HG03565 (cell line): ENCODE data around the gene NWD2.
"Not testable (repeated sequence)": the region's sequence is repeated elsewhere in the genome, so short reads cannot be mapped to it uniquely, and the experiment has no call there.

Experiments used
- ATAC-seq: cut with Tn5 transposase; IDR thresholded peaks from one replicate; pipeline ENCODE4 v1.9.1; 2021; ENCODE audit warnings: mild to moderate bottlenecking, moderate library complexity; ENCODE audit not compliant: unreplicated experiment

The NWD2 gene

GRCh38 chr4:37244583-37245390, at the start of gene NWD2:
NWD2 (plus strand) TSS chr4:37244743; CDS start chr4:37245068, 325 bp downstream.
- no peak for ATAC-seq

DNA sequence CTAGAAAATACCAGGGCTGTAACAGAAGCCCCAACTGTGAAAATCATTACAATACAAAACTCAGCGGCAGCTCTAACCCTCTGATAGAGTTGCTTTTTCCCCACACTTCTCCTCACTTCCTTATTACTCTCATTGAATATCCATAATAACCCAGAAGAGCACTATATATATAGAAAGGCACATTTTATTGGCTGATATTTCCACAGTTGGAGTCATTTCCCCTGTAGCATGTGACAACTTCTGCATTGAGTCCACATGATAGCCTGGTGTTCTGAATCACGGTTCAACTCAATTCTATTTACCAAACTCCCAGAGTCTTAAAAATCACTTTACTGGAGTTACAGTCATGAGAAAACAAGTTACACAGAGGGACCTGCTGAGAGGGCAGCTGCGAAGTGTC, 46.6 kb upstream of the NWD2 start:
- no peak for ATAC-seq

DNA sequence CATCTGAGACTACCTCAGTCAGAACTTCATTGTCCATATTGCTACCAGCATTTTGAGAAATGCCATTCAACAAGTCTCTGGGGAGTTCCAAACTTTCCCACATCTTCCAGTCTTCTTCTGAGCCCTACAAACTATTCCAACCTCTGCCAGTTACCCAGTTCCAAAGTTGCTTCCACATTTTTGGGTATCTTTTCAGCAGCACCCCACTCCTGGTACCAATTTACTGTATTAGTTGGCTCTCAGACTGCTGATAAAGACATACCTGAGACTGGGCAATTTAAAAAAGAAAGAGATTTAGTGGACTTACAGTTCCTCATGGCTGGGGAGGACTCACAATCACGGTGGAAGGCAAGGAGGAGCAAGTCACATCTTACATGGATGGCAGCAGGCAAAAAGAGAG, 39.8 kb upstream of the NWD2 start:
- not testable (repeated sequence) for ATAC-seq

DNA sequence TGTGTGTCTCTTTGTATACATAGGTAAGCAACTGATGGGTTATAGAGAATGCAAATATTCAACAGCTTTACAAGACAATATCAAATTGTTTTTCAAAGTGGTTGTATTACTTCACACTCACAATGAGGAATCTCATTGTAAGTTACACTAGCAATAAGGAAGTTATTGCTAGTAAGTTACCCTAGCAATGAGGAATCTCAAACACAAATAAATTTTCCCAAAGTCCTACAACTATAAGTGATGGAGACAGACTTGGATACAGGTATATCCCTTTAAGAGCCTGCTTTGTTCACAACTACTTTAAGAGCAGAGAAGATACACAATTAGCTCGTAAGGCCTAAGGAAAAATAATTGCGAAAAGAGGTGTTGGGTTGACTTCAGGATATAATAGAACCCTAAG, 28.3 kb upstream of the NWD2 start:
- ATAC-seq = no peak

- no peak for ATAC-seq
Measured at GRCh38 chr4:37219242-37219641, 25.3 kb upstream of the NWD2 start.

DNA sequence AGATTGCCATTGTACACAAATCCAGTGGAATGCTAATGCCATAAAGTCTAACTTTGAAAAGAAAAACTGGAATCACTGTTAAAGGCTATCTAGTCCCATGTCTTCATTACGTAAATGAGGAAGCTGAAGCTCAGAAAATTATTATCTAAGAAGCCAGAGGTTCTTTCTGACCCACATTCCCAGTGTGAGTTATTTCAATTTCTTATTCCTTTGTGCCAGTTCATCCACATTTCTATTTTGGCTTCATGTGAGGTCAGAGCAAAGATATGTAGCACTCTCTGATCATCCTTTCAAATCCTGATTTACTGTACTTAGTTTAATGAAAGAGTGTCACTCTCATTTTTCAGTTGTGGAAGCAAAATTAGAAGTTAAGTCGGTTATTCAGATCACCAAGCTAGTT, 24.6 kb upstream of the NWD2 start:
- ATAC-seq = no peak

GRCh38 chr4:37220685-37221084, 23.9 kb upstream of the NWD2 start:
- no peak for ATAC-seq

GRCh38 chr4:37223732-37224131, 20.8 kb upstream of the NWD2 start:
- ATAC-seq = no peak

DNA sequence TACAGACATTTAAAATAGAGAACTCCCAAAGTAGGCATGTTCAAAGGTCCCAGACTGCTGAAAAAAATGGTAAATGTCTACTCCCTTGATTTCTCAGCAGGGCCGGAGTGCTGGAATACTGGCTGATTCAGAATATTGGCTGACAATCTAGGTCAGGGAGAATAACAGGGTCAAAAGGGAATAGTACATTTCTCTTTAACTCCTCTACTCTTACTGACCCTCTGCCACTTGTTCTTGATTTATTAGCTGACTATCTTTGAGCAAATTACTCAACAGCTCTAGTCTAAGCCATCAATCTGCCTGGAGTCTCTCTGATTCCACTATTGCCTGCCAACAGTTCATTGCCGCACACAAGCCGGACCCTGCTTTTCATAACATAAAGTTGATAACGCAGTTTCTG, 19.7 kb upstream of the NWD2 start:
- ATAC-seq = no peak

GRCh38 chr4:37225778-37226177, 18.8 kb upstream of the NWD2 start:
- no peak for ATAC-seq

GRCh38 chr4:37232315-37232714, 12.2 kb upstream of the NWD2 start:
- ATAC-seq = no peak

DNA sequence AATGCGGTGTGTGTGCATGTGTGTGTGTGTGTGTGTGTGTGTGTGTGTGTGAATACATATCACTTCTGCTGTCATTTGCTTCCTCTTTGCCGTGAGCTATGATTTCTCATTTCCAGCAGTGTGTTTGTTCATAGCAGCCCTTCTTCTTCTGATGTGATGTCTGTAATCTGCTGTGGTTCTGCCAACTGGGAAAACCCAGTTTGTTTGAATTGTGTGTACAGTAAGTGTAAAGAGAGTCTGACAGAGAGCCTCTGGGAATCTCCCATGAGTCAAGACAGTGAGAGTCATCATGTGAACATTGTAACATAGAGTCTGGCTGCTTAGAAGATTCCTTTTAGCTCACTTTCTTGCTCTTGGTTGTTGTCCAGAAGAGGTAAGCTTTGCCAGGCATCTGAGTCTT, 8.4 kb upstream of the NWD2 start:
- ATAC-seq = no peak

DNA sequence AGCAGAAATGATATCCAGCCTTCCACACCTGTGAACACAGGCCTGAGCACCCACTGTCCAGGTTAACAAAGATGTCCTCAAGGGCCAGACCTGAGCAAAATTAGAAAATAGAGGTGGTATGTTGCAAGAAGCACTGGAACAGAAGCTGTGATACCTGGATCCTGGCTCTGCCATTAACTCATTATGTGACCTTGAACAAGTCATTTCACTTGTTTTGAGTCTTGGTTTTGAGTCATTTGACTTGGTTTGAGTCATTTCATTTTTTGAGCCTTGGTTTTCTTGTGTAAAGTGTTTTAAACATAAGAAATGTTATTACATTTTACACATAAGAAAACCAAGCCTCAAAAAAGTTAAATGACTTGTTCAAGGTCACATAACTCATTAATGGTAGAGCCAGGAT, 2.9 kb upstream of the NWD2 start:
- ATAC-seq = peak; percentile 51

GRCh38 chr4:37243051-37243450, 1.5 kb upstream of the NWD2 start:
- ATAC-seq = no peak

DNA sequence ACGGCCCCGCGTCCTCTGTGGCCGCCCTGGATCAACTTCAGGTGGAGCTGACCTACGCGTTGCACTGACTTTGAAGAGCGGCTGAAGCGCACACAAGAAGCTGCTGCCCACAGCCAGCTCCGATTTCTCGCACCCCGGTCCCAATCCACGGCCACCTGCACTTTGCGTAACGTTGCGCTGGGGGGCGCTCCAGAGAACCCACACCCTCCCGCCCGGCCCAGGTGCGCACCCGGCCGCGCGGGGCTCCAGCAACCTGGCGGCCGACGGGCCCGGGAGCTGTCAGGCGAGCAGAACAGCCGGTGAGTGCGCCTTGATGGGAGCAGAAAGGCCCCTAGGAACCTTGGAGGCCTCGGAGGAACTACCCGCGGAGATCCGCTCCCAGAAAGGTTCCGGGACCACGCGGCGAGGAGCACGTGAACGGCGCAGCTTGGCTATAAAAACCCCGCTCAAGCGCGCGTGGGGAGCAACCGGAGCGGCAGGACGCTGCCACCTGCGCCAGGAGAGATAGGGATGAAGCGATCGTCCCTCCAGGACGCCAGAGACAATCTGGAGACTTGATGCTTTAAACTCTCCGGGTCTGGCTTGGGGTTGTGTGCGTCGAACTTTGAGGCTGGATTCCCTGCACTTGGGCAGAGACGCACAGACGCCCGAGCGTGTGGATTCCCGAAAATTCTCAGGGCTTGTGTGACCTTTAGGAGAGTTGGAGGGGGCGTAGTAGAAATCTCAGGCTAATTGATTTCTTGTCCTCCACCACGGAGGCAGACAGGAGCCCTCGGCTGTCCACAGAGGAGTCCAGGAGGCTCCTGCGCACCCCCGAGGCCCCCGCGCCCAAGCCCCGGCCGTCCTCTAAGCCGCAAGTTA, 591 bp upstream of the NWD2 start:
- ATAC-seq = no peak

DNA sequence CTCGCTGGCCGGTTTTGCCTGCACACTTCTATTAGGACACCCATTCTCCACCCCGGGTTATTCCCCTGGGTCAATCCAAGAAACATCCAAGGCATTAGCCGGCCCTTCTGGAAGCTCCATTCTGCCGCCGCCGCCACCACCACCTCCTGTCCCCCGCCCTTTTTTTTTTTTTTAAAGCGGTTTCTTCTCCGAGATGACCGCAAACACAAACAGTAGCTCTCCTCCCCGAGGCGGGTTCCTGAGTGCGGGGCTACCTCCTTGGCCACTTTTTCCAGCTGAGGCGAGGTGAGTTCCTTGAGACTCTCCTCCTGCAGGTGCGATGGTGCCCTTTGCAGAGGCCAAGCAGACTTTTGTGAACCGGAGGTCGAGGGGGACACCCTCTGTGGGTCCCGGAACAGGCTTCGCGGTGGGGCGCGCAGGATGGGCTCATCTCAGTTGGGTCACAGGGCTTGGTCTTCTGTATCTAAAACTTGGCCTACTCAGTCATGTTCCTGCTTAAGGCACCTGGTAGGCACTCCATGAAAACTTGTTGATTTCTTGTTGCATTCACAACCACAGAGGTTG, 930 bp downstream of the NWD2 start:
- no peak for ATAC-seq

- ATAC-seq = no peak
Measured at GRCh38 chr4:37246891-37247290, 2.3 kb downstream of the NWD2 start.

DNA sequence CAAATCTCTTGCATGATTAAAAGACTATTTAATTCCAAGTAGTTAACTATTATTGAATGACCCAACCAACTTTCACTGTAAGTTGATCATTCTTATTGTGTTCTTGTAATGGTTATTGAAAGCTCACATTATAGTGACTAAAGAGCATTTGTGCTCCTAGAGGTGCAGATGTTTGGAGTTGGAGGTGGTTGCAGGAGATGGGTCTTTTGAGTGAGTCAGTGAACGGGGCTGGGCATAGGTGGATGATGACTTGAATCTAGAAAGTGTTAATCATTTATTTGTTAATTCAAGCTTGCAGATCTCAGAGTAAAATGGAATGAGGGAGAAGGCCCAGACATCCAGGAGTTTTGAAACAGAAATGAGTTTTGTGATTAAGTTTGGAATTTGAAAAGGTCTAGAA, 13.7 kb downstream of the NWD2 start:
- ATAC-seq = no peak

DNA sequence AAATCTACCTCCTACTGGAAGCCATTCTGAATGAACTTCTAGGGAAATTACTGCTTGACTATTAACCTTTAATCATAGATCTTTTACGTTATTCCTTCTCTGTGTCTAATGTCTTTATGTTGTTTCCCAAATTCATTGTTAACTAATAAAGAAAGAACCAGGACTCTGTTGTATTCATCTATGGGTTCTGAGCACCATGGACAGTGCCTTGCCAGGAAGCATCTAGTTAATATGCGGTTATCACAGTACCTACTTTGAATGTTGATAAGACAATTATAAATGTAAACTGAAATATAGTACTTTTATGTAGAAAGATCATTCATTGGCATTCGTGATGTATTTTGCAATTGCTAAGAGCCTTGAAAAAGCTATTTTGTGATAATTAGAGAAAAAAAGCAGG, 23.8 kb downstream of the NWD2 start:
- ATAC-seq = no peak

- no peak for ATAC-seq
Measured at GRCh38 chr4:37279121-37279520, 34.6 kb downstream of the NWD2 start.

- ATAC-seq = no peak
Measured at GRCh38 chr4:37279894-37280592, 35.5 kb downstream of the NWD2 start.
